Retinal pigment epithelial cell (primary cell): ENCODE data around the gene DNAJA3.

Experiments used
- DNase-seq: peaks from one replicate; pipeline ENCODE4 v3.0.0-alpha.2; 2010; ENCODE audit warnings: low read depth
- H3K4me3 ChIP-seq: 2 replicates; pipeline ENCODE4 v1.5.1; 2011; ENCODE audit warnings: mild to moderate bottlenecking, low read length, control low read depth, moderate library complexity
- TF ChIP-seq, protein P1 (sequence below): conservative IDR thresholded peaks from 2 replicates; pipeline ENCODE4 v1.5.1; 2011; ENCODE audit warnings: low read depth, low read length, control low read depth, inconsistent platforms

DNAJA3 gene

GRCh38 chr16:4380119-4381063, 45.3 kb upstream of the DNAJA3 start:
- TF ChIP-seq, protein P1, sequence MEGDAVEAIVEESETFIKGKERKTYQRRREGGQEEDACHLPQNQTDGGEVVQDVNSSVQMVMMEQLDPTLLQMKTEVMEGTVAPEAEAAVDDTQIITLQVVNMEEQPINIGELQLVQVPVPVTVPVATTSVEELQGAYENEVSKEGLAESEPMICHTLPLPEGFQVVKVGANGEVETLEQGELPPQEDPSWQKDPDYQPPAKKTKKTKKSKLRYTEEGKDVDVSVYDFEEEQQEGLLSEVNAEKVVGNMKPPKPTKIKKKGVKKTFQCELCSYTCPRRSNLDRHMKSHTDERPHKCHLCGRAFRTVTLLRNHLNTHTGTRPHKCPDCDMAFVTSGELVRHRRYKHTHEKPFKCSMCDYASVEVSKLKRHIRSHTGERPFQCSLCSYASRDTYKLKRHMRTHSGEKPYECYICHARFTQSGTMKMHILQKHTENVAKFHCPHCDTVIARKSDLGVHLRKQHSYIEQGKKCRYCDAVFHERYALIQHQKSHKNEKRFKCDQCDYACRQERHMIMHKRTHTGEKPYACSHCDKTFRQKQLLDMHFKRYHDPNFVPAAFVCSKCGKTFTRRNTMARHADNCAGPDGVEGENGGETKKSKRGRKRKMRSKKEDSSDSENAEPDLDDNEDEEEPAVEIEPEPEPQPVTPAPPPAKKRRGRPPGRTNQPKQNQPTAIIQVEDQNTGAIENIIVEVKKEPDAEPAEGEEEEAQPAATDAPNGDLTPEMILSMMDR, result no peak
- DNase-seq, result no peak
- no peak overlapping the region for H3K4me3 ChIP-seq

DNA sequence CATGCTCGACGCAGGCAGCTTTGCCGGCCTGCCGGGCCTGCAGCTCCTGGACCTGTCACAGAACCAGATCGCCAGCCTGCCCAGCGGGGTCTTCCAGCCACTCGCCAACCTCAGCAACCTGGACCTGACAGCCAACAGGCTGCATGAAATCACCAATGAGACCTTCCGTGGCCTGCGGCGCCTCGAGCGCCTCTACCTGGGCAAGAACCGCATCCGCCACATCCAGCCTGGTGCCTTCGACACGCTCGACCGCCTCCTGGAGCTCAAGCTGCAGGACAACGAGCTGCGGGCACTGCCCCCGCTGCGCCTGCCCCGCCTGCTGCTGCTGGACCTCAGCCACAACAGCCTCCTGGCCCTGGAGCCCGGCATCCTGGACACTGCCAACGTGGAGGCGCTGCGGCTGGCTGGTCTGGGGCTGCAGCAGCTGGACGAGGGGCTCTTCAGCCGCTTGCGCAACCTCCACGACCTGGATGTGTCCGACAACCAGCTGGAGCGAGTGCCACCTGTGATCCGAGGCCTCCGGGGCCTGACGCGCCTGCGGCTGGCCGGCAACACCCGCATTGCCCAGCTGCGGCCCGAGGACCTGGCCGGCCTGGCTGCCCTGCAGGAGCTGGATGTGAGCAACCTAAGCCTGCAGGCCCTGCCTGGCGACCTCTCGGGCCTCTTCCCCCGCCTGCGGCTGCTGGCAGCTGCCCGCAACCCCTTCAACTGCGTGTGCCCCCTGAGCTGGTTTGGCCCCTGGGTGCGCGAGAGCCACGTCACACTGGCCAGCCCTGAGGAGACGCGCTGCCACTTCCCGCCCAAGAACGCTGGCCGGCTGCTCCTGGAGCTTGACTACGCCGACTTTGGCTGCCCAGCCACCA, 44.4 kb upstream of the DNAJA3 start:
- no peak overlapping the region for H3K4me3 ChIP-seq
- TF ChIP-seq, protein P1, result no peak
- DNase-seq, result no peak

DNA sequence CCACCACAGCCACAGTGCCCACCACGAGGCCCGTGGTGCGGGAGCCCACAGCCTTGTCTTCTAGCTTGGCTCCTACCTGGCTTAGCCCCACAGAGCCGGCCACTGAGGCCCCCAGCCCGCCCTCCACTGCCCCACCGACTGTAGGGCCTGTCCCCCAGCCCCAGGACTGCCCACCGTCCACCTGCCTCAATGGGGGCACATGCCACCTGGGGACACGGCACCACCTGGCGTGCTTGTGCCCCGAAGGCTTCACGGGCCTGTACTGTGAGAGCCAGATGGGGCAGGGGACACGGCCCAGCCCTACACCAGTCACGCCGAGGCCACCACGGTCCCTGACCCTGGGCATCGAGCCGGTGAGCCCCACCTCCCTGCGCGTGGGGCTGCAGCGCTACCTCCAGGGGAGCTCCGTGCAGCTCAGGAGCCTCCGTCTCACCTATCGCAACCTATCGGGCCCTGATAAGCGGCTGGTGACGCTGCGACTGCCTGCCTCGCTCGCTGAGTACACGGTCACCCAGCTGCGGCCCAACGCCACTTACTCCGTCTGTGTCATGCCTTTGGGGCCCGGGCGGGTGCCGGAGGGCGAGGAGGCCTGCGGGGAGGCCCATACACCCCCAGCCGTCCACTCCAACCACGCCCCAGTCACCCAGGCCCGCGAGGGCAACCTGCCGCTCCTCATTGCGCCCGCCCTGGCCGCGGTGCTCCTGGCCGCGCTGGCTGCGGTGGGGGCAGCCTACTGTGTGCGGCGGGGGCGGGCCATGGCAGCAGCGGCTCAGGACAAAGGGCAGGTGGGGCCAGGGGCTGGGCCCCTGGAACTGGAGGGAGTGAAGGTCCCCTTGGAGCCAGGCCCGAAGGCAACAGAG, 43.5 kb upstream of the DNAJA3 start:
- DNase-seq, result no peak
- H3K4me3 ChIP-seq, result no peak overlapping the region
- TF ChIP-seq, protein P1, result no peak

- no peak overlapping the region for H3K4me3 ChIP-seq
- no peak for DNase-seq
- TF ChIP-seq, protein P1, result no peak
Measured at GRCh38 chr16:4382795-4383357, 42.8 kb upstream of the DNAJA3 start.

- TF ChIP-seq, protein P1, result no peak
Measured at GRCh38 chr16:4383591-4384444, 41.9 kb upstream of the DNAJA3 start.

More at GRCh38 chr16:4383591-4384444, 41.9 kb upstream of the DNAJA3 start:
- no peak for DNase-seq
- H3K4me3 ChIP-seq, result no peak overlapping the region
